A204.1 (cell line): Measurements from ENCODE around the gene CKS1B.
"Not testable (repeated sequence)": the region's sequence is repeated elsewhere in the genome, so short reads cannot be mapped to it uniquely, and the experiment has no call there.

ENCODE experiments used
- FAIRE-seq: peaks from 2 replicates; lab custom pipeline; 2012; peaks lifted over from hg19 to GRCh38; lab: Jason Lieb, UNC

CKS1B gene

GRCh38 chr1:154964359-154964758 lies 10.1 kb upstream of the CKS1B start:
- FAIRE-seq = no peak

GRCh38 chr1:154966111-154966510 lies 8.4 kb upstream of the CKS1B start:
- FAIRE-seq = no peak

- FAIRE-seq = no peak
Observed at GRCh38 chr1:154967331-154967950, 7.0 kb upstream of the CKS1B start.

GRCh38 chr1:154968731-154969130 lies 5.8 kb upstream of the CKS1B start:
- no peak for FAIRE-seq

GRCh38 chr1:154969246-154969645 lies 5.2 kb upstream of the CKS1B start:
- no peak for FAIRE-seq

GRCh38 chr1:154969860-154970452 lies 4.5 kb upstream of the CKS1B start:
- FAIRE-seq = no peak

- peak; percentile 97 for FAIRE-seq
Observed at GRCh38 chr1:154970631-154971340, 3.7 kb upstream of the CKS1B start, which contains the start of gene SHC1. Gene SHC1, minus strand, starts transcription at chr1:154970747. Its CDS starts 221 bp downstream, at chr1:154970526.

- no peak for FAIRE-seq
Observed at GRCh38 chr1:154971341-154971998, 3.0 kb upstream of the CKS1B start.

- FAIRE-seq = no peak
Observed at GRCh38 chr1:154972213-154972516, 2.3 kb upstream of the CKS1B start.

- peak; percentile 96 for FAIRE-seq
Observed at GRCh38 chr1:154972517-154973343, 1.8 kb upstream of the CKS1B start.

- peak; percentile 99 for FAIRE-seq
Observed at GRCh38 chr1:154973344-154974101, 958 bp upstream of the CKS1B start.

GRCh38 chr1:154974808-154975408 lies 427 bp downstream of the CKS1B start:
- FAIRE-seq = peak; percentile 80

- FAIRE-seq = no peak
Observed at GRCh38 chr1:154975409-154976059, 1.1 kb downstream of the CKS1B start.

- FAIRE-seq = not testable (repeated sequence)
Observed at GRCh38 chr1:154977762-154978161, 3.3 kb downstream of the CKS1B start.

- no peak for FAIRE-seq
Observed at GRCh38 chr1:154978360-154978759, 3.9 kb downstream of the CKS1B start.

GRCh38 chr1:154982341-154982740 lies 7.9 kb downstream of the CKS1B start:
- no peak for FAIRE-seq

- FAIRE-seq = peak; percentile 96
Observed at GRCh38 chr1:154982897-154983648, 8.6 kb downstream of the CKS1B start, which contains the start of gene FLAD1. Gene FLAD1, plus strand, starts transcription at chr1:154983344. Its CDS starts 351 bp downstream, at chr1:154983695.

- no peak for FAIRE-seq
Observed at GRCh38 chr1:154983776-154984466, 9.4 kb downstream of the CKS1B start.

- FAIRE-seq = not testable (repeated sequence)
Observed at GRCh38 chr1:154986736-154987135, 12.3 kb downstream of the CKS1B start.
